Pulmonary artery endothelial cell (primary cell): ENCODE results near the gene TNIP3. TPM values are rescaled to one million over a fixed set of nuclear protein-coding genes. Genes with fewer than 3 reads are reported as not detected.

ENCODE experiments used
- DNase-seq: peaks from one replicate; pipeline ENCODE4 v3.0.0-alpha.2; 2011; ENCODE audit warnings: low read depth, low spot score
- total RNA-seq: library from RNA; depleted of rRNA; stranded (reverse); fragments of >200 nt; gene quantifications from 2 replicates; pipeline ENCODE4 v1.2.3, GENCODE V29; 2014

Gene TNIP3
- total RNA-seq, 1 donor from 2014 or later, result 0.20 TPM

DNA sequence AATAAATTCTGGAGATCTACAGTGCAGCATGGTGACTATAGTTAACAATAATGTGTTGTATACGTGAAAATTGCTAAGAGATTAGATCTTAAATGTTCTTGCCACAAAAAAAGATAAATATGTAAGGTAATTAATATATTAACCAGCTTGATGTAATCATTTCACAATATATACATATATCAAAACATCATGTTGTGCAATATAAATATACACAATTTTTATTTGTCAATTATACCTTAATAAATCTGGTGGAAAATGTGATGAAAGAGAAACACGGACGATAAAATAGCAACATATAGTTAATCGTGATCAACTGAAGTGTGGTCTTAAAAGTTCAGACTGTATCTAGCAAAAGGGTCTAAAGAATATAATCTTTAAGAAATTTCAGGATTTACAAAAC is 75.3 kb downstream of the TNIP3 start:
- no peak for DNase-seq

Other genes with a start within 250 kb of the TNIP3 start
- gene PRDM5, start 241.6 kb downstream of the TNIP3 start, total RNA-seq, result 6.1 and 7.0 TPM in 2 replicates
- not detected in 2 replicates for gene NDNF, start 91.8 kb downstream of the TNIP3 start, total RNA-seq
- not detected in 2 replicates for gene QRFPR, start 216.7 kb upstream of the TNIP3 start, total RNA-seq